LNCAP (cell line): Measurements from ENCODE around the gene GJB5.
A peak's percentile ranks its signal among the peaks of the same experiment; 100 is the strongest.

ENCODE experiments used
- CTCF ChIP-seq: fragments of 450-650 bp; IDR thresholded peaks from 2 replicates; pipeline ENCODE4 v1.5.1; 2017; ENCODE audit warnings: mild to moderate bottlenecking

GJB5 gene

GRCh38 chr1:34746785-34747637 lies 7.8 kb upstream of the GJB5 start:
- no peak for TF ChIP-seq CTCF

- TF ChIP-seq CTCF = no peak
Measured at GRCh38 chr1:34747638-34747941, 7.3 kb upstream of the GJB5 start.

- no peak for TF ChIP-seq CTCF
Measured at GRCh38 chr1:34749992-34750391, 4.9 kb upstream of the GJB5 start.

DNA sequence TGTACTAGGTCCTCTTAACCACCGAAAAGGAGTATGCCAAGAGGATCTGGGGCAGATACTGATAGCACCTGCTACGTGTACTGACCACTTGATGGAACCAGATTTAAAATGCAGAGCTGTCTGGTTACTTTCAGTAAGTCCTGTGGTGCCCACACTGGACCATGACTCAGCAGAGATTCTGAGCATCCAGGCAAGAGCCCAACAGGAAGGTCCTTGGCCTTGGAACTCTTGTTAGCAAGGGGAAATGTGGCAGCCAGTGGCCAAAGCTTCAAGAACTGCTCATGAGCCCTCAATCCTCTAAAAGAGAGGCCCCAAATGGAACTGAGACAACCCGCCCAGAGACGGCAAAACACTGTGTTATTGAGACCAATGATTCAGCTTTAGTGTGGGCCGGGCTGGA lies 4.2 kb upstream of the GJB5 start:
- no peak for TF ChIP-seq CTCF

DNA sequence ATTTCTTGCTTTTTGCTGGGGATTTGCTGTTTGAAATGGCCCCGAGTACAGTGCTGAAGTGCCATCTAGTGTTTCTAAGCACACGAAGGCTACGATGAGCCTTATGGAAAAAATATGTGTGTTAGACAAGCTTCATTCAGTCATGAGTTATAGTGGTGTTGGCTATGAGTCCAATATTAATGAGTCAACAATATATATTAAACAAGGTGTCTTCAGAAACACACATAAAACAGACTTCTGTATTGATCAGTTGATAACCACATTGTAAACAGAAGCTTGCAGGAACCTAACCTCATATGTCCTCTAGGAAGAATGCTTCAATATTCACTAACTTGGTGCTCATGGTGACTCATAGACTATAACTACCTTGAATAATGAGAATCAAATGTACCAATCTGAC lies 1.7 kb upstream of the GJB5 start:
- peak; percentile 23; the same call in 1 of the 2 replicates for TF ChIP-seq CTCF

DNA sequence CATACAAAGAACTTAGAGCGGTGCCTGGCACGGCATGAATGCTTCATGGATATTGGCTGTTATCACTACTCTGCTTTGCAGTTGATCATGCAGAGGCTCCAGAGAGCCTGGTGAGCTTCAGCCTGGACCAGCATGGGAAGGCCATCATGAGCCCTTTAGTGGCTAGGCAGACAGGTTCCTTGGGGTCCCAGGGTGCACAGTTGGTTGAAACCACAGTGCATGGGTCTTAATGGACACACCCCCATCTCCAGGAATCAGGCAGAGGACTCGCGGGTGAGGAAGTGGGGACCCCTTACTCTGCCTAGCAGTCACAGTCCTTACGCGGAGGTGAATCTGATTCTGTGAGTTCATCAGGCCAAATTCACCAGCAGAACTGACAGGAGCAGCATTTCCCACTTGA lies 1.1 kb downstream of the GJB5 start:
- TF ChIP-seq CTCF = no peak

- no peak for TF ChIP-seq CTCF
Measured at GRCh38 chr1:34757386-34757785, 2.5 kb downstream of the GJB5 start.

GRCh38 chr1:34758751-34759150 lies 3.9 kb downstream of the GJB5 start:
- no peak for TF ChIP-seq CTCF
